Mucosa of descending colon (tissue), 3 donors: ENCODE measurements around the gene BCL2L2. TPM values are rescaled to one million over a fixed set of nuclear protein-coding genes. Genes with fewer than 3 reads are reported as not detected.

Source experiments
- ATAC-seq: fragments of 200-7000 bp; cut with Tn5 transposase; one replicate; pipeline ENCODE4 v1.9.1; 2020; ENCODE audit warnings: mild to moderate bottlenecking, moderate library complexity
- DNase-seq, 3 donors: peaks; one replicate each; pipeline ENCODE4 v3.0.0-alpha.2; 2020
- H3K36me3 ChIP-seq: fragments of 200-600 bp; one replicate; pipeline ENCODE4 v1.8.0; 2021; ENCODE audit warnings: low read depth, mild to moderate bottlenecking
- H3K4me1 ChIP-seq: fragments of 200-600 bp; one replicate; pipeline ENCODE4 v1.8.0; 2021; ENCODE audit warnings: low read depth, mild to moderate bottlenecking
- H3K4me3 ChIP-seq: fragments of 200-600 bp; one replicate; pipeline ENCODE4 v1.8.0; 2021; ENCODE audit warnings: mild to moderate bottlenecking
- H3K9me3 ChIP-seq: fragments of 200-600 bp; one replicate; pipeline ENCODE4 v1.8.0; 2021; ENCODE audit warnings: mild to moderate bottlenecking
- intact Hi-C, 2 donors: fragments of 100-400 bp; cut with DNase I in 1 of 2; cut with micrococcal nuclease in 1 of 2; formaldehyde crosslinking; loops; one replicate each; pipeline versions ENCODE4 v1.11.0 to v1.11.1; 2022; cut with DNase I, micrococcal nuclease
- total RNA-seq, 3 donors: library from RNA; stranded (reverse); fragmentation: NEBNext Ultra II Directional in 2 of 3; extraction: Animal tissue kit (Norgen Biotek cat#: 25700) in 2 of 3; gene quantifications; one replicate each; pipeline versions ENCODE4 v1.2.1 to v1.2.4, GENCODE V29; 2021 to 2023
- TF ChIP-seq, protein P1 (sequence below): fragments of 200-600 bp; IDR thresholded peaks from one replicate; pipeline ENCODE4 v1.8.0; 2022; ENCODE audit warnings: antibody characterized with exemption, mild to moderate bottlenecking
- donor health status: DM: no; HTN: no; CAD: no; lungs with moderate emphysema.
- donor health status: DM: no; HTN: no; CAD: no.
- donor health status: DM: no; HTN: yes; CAD: no.

The BCL2L2 gene
- total RNA-seq, 3 donors from 2014 or later = 40.6 to 116 (median 41.4) TPM

DNA sequence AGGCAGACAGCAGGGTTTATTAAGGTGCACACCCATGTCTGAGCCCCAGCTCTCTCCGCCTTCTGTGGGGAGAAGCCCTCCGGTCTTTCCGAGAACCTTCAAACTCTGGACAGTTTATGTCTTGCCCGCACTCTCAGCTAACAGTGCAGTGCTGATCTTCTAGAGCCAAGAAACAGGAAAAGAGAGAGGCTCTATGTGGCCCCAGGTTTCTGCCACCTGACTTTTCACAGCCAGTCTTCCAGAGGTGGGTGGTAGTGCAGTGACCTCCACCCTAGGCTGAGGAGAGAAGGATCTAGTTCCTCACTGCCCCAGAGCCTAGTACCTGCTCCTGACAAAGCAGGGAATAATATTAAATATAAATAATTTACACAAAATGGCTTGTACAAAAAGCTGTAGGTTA, 50.0 kb downstream of the BCL2L2 start:
- Histone ChIP-seq H3K9me3 (no peaks in the 10 kb centered on the region), H3K4me1 (peaks cover 12% of the 10 kb centered on the region), H3K36me3 (no peaks in the 10 kb centered on the region), H3K4me3 (no peak overlapping the region)
- TF ChIP-seq, protein P1, sequence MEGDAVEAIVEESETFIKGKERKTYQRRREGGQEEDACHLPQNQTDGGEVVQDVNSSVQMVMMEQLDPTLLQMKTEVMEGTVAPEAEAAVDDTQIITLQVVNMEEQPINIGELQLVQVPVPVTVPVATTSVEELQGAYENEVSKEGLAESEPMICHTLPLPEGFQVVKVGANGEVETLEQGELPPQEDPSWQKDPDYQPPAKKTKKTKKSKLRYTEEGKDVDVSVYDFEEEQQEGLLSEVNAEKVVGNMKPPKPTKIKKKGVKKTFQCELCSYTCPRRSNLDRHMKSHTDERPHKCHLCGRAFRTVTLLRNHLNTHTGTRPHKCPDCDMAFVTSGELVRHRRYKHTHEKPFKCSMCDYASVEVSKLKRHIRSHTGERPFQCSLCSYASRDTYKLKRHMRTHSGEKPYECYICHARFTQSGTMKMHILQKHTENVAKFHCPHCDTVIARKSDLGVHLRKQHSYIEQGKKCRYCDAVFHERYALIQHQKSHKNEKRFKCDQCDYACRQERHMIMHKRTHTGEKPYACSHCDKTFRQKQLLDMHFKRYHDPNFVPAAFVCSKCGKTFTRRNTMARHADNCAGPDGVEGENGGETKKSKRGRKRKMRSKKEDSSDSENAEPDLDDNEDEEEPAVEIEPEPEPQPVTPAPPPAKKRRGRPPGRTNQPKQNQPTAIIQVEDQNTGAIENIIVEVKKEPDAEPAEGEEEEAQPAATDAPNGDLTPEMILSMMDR = no peak
- ATAC-seq (no peak), DNase-seq (no peak)
- intact Hi-C loops = no loop called here

DNA sequence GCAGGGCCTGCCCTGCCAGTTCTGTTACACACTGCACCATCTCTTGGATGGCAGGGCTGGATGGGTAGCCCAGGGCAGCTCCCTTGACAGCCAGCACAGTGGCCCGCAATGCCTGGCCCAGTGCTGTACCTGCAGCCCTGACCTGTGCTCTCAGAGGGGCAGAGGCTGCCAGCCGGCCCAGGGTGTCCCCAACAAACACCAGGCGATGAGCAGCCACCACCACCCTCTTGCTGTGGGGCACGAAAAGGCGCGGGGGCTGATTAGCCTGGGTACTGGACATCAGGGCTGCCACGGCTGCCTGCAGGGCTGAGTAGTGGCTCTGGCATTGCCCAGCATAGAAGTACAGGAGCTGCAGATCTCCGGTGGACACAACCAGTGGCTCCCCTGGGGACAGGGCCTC, 50.6 kb downstream of the BCL2L2 start:
- ATAC-seq (no peak), DNase-seq (no peak)
- Histone ChIP-seq H3K4me3 (no peak overlapping the region), H3K4me1 (peaks cover 6% of the 10 kb centered on the region), H3K9me3 (no peaks in the 10 kb centered on the region), H3K36me3 (no peaks in the 10 kb centered on the region)
- TF ChIP-seq, protein P1 = no peak
- intact Hi-C loops = no loop called here

DNA sequence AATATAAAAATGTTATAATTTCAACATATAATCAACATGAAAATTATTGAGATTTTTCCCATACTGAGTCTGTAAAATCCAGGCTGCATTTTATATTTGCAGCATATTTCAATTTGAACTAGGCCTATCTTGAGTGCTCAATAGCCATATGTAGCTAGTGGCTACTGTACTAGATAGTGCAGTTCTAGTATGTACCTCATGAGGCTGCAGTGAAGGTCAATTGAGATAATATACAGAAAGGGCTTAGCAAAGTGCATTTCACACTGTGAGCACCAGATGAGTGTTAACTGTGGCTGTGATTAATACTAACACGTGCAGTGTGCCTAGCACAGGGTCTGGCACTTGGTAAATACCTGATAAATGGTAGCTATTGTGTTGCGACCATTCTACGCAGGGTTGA, 51.4 kb downstream of the BCL2L2 start:
- no peak overlapping the region for H3K4me3 ChIP-seq

DNA sequence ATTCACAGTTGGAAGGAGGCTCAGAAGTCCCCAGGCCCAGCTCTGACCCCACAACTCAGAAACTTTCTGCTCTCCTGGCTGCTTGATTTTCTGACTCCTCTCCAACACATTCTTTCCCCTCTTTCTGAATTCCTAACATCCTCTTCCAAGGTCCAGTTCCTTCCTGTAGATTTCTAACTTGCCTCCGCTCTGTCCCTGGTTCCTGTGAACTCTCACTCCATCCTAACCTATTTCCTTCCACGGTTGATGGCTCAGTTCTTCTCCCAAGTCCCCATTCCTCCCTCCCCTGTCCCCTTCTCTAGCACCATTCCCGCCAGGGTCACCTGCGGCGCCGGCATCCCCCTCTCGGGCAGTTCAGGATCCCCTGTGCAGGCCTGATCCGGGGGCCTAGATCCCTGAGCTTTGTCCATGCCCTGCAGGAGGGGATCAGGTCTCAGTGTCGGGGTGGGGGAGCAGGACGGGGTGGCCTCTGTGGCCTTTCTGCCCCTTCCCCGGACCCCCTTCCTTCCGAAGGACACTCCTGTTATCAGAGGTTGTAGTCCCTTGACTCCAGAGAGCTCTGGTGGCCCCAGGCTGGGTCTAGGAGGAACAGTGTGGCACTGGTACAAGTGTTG, 52.0 kb downstream of the BCL2L2 start:
- TF ChIP-seq, protein P1 = no peak
- DNase-seq (no peak), ATAC-seq (no peak)
- Histone ChIP-seq H3K9me3 (no peaks in the 10 kb centered on the region), H3K4me3 (no peak overlapping the region), H3K4me1 (no peaks in the 10 kb centered on the region), H3K36me3 (no peaks in the 10 kb centered on the region)
- intact Hi-C loops = no loop called here

More for the DNA sequence above, 51.4 kb downstream of the BCL2L2 start:
- Histone ChIP-seq H3K9me3 (no peaks in the 10 kb centered on the region), H3K4me1 (no peaks in the 10 kb centered on the region), H3K36me3 (no peaks in the 10 kb centered on the region)
- intact Hi-C loops = no loop called here
- ATAC-seq (no peak), DNase-seq (no peak)
- TF ChIP-seq, protein P1 = no peak

DNA sequence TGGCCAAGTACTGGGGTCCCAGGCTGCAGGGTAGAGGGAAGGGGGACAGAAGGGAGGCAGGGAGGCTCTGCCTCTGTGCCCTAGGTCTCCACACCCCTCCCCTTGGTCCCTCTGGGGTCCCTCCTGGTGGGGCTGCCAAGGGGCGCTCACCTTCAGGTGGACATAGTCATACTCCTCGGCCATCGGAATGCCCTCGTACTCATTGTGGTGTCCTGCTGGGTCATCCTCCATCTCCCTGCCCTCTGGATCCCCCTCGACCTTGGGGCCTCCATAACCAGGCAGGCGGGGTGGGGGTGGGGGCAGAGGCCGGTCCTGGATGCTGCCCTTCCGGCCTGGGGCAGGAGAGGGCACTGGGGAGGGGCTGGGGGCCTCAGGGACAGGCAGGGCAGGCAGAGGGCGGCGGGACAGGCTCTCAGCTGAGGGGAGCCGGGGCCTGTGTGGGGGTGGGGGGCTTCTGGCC, 52.6 kb downstream of the BCL2L2 start:
- intact Hi-C loops = no loop called here
- ATAC-seq (no peak), DNase-seq (no peak)
- Histone ChIP-seq H3K4me3 (no peak overlapping the region), H3K36me3 (no peaks in the 10 kb centered on the region), H3K9me3 (no peaks in the 10 kb centered on the region), H3K4me1 (no peaks in the 10 kb centered on the region)
- TF ChIP-seq, protein P1 = no peak
